HepG2 (cell line): ENCODE results near the gene LHX3.

Experiments used
- ARID2 ChIP-seq: sonication (generic); formaldehyde crosslinking; IDR thresholded peaks from 2 replicates; pipeline ENCODE4 v1.8.1; 2022; ENCODE audit warnings: mild to moderate bottlenecking, missing genetic modification reagents, borderline replicate concordance
- FOXA1 ChIP-seq, 2 experiments: fragments of 450-650 bp in 1 of 2; sonication (generic) in 1 of 2; formaldehyde crosslinking in 1 of 2; IDR thresholded peaks; 2 replicates each; pipeline versions ENCODE4 v1.4.0 to v1.6.1; 2016 to 2020; ENCODE audit warnings: missing genetic modification reagents in 1 of 2

DNA sequence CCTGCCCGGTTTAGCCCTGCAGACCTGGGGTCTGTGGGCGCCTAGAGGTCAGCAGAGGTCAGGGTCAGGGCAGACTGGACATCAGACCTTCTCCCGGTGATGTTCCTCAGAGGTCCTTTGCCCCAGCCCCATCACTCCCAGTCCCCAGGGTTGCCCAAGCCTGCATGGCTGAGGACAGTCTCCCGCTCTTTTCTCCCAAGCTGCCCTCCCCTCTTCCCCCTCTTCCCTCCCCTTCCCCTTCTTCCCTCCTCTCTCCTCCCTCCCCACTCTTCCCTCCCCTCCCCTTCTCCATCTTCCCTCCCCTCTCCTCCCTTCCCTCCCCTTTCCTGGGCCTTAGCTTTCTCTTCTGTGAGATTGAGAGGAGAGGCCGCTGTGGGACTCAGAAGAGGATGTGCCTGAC, 10.4 kb downstream of the LHX3 start:
- no peak for TF ChIP-seq FOXA1 (IDR thresholded peaks at IDR 0.05)
- no peak for TF ChIP-seq FOXA1 (CRISPR knock-in tag; IDR thresholded peaks at IDR 0.05)
- TF ChIP-seq ARID2: no peak
